K562 (cell line): ENCODE data around the gene IFT122. TPM values are rescaled to one million over a fixed set of nuclear protein-coding genes. Genes with fewer than 3 reads are reported as not detected.
A peak's percentile ranks its signal among the peaks of the same experiment; 100 is the strongest.

Experiments used
- EHMT2 ChIP-seq: fragments of 450-650 bp; IDR thresholded peaks from 2 replicates; pipeline ENCODE4 v1.6.1; 2018; ENCODE audit warnings: antibody characterized with exemption
- EP300 ChIP-seq: IDR thresholded peaks from 2 replicates; pipeline ENCODE4 v1.6.1; 2012; ENCODE audit warnings: low read length, improper control_type of control experiment
- EP400 ChIP-seq: fragments of 450-650 bp; IDR thresholded peaks from 2 replicates; pipeline ENCODE4 v1.6.1; 2017; ENCODE audit warnings: antibody characterized with exemption, mild to moderate bottlenecking, moderate library complexity
- GATAD2B ChIP-seq: fragments of 450-650 bp; IDR thresholded peaks from 2 replicates; pipeline ENCODE4 v1.6.1; 2017; ENCODE audit warnings: mild to moderate bottlenecking, borderline replicate concordance
- NFYB ChIP-seq: IDR thresholded peaks from 2 replicates; pipeline ENCODE4 v1.6.1; 2011; ENCODE audit warnings: mild to moderate bottlenecking, moderate library complexity; ENCODE audit not compliant: insufficient read length; ENCODE audit errors: extremely low read depth
- POLR2B ChIP-seq: fragments of 450-650 bp; IDR thresholded peaks from 2 replicates; pipeline ENCODE4 v1.6.1; 2018; ENCODE audit warnings: low read depth; ENCODE audit not compliant: partially characterized antibody
- RBM34 ChIP-seq: fragments of 200-400 bp; formaldehyde crosslinking; IDR thresholded peaks from 2 replicates; pipeline ENCODE4 v1.6.1; 2018; ENCODE audit warnings: low read length, borderline replicate concordance; ENCODE audit not compliant: insufficient read depth
- SAP30 ChIP-seq: fragments of 200-600 bp; sonication (generic); IDR thresholded peaks from 2 replicates; pipeline ENCODE4 v1.6.1; 2012; ENCODE audit warnings: borderline replicate concordance, low read depth, mild to moderate bottlenecking, moderate library complexity, low read length, control low read depth, inconsistent platforms; ENCODE audit not compliant: insufficient read depth, poor library complexity, severe bottlenecking
- SIN3B ChIP-seq: fragments of 450-650 bp; IDR thresholded peaks from 2 replicates; pipeline ENCODE4 v1.6.1; 2017; ENCODE audit warnings: low read depth, mild to moderate bottlenecking, moderate library complexity
- SIX5 ChIP-seq, 2 experiments: IDR thresholded peaks; 2 replicates each; pipeline ENCODE4 v1.6.1; 2011; ENCODE audit warnings: low read length in 2 of 2, borderline replicate concordance in 1 of 2, low read depth in 1 of 2, mild to moderate bottlenecking in 1 of 2, moderate library complexity in 1 of 2; ENCODE audit not compliant: insufficient read depth in 1 of 2
- TCF3 ChIP-seq: sonication (generic); formaldehyde crosslinking; IDR thresholded peaks from 2 replicates; pipeline ENCODE4 v1.4.0; 2020; ENCODE audit warnings: mild to moderate bottlenecking, missing genetic modification reagents
- ZFP36 ChIP-seq: fragments of 150-350 bp; IDR thresholded peaks from 2 replicates; pipeline ENCODE4 v1.6.1; 2018; ENCODE audit warnings: low read length, low read depth; ENCODE audit not compliant: partially characterized antibody
- ZNF143 ChIP-seq: sonication (generic); formaldehyde crosslinking; IDR thresholded peaks from 2 replicates; pipeline ENCODE4 v1.9.0; 2022; ENCODE audit warnings: mild to moderate bottlenecking, missing genetic modification reagents
- ZNF197 ChIP-seq: fragments of 200-800 bp; sonication (Bioruptor generic); IDR thresholded peaks from 2 replicates; pipeline ENCODE4 v1.6.1; 2016; ENCODE audit warnings: low read depth, missing genetic modification characterization, missing compliant biosample characterization
- ZNF764 ChIP-seq: fragments of 250-450 bp; sonication (Bioruptor Pico); IDR thresholded peaks from 2 replicates; pipeline ENCODE4 v1.4.0; 2020; ENCODE audit warnings: low read depth, mild to moderate bottlenecking, moderate library complexity
- polyA plus RNA-seq, 8 experiments: library from polyadenylated mRNA; depleted of rRNA in 4 of 8; stranded (reverse) in 5 of 8; unstranded in 3 of 8; fragments of >200 nt; fragmentation: Nextera tagmentation in 2 of 8; fragmentation: Illumina TruSeq in 1 of 8; extraction: Ambion mirVana in 2 of 8; extraction: Trizol in 1 of 8; gene quantifications; 2 replicates each; pipeline versions ENCODE4 v1.2.1 to v1.2.3, GENCODE V29; 2011 to 2014; ENCODE audit warnings: inconsistent platforms in 1 of 8, missing spikeins in 1 of 8
- total RNA-seq, 7 experiments: library from RNA; depleted of rRNA in 6 of 7; stranded (reverse); fragments of >200 nt in 6 of 7; fragmentation: Illumina TruSeq in 2 of 7; extraction: Trizol in 2 of 7; gene quantifications; 2 replicates each; pipeline versions ENCODE4 v1.2.1 to v1.2.3, GENCODE V29; 2011 to 2021; ENCODE audit warnings: low replicate concordance in 1 of 7
- TF ChIP-seq, protein P1 (sequence below): fragments of 450-650 bp; IDR thresholded peaks from 2 replicates; pipeline ENCODE4 v1.6.1; 2016; ENCODE audit warnings: borderline replicate concordance
- TF ChIP-seq, protein P2 (sequence below): fragments of 450-650 bp; IDR thresholded peaks from 2 replicates; pipeline ENCODE4 v1.6.1; 2018; ENCODE audit warnings: mild to moderate bottlenecking, low read depth; ENCODE audit not compliant: partially characterized antibody

Gene IFT122
- total and polyA plus RNA-seq, 9 of the 15 experiments (the other 6 are each of a cell fraction or from before 2014, with no cell fraction given) = 2.4 to 11.5 (median 7.7) TPM

DNA sequence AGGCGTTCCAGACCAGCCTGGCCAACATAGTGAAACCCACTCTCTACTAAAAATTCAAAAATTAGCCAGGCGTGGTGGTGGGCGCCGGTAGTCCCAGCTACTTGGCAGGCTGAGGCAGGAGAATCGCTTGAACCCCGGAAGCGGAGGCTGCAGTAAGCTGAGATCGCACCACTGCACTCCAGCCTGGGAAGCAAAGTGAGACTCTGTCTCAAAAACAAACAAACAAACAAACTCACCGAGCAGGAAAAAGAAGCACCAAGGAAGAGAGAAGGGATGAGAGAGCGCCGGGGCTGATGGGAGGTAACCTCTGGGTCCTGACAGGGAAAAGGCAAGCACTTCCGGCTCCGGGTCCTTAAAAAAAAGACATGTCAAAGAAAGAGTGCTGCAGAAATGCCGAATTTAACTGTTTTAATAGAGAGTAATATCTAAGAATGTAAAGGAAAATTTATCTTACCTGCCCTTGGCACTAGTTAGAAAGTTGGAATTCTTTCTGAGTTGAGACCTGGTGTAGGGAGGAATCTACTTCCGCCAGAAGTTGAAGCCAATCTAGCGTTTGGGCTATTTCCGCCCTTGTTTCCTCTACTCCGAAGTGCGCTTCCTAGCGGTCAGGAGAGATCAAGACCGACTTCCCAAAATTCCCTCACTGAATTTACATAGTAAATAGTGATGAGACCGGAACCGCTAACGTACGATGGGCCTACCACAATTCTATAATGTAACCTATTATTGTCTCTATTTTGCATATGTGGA, 40.7 kb upstream of the IFT122 start (continued):
- no peak for TF ChIP-seq ZNF764 (CRISPR knock-in tag)
- no peak for TF ChIP-seq TCF3
- TF ChIP-seq ZFP36 = no peak
- peak; percentile 67 for TF ChIP-seq POLR2B
- peak; percentile 79; the same call in 1 of the 2 replicates for TF ChIP-seq ZNF197 (CRISPR knock-in tag)
- no peak for TF ChIP-seq NFYB
- TF ChIP-seq GATAD2B = 0 out of 2 replicates have a peak, but pooled peaks have one; percentile 76
- peak; percentile 72 for TF ChIP-seq EP400
- TF ChIP-seq EP300 = no peak
- TF ChIP-seq, protein P1, sequence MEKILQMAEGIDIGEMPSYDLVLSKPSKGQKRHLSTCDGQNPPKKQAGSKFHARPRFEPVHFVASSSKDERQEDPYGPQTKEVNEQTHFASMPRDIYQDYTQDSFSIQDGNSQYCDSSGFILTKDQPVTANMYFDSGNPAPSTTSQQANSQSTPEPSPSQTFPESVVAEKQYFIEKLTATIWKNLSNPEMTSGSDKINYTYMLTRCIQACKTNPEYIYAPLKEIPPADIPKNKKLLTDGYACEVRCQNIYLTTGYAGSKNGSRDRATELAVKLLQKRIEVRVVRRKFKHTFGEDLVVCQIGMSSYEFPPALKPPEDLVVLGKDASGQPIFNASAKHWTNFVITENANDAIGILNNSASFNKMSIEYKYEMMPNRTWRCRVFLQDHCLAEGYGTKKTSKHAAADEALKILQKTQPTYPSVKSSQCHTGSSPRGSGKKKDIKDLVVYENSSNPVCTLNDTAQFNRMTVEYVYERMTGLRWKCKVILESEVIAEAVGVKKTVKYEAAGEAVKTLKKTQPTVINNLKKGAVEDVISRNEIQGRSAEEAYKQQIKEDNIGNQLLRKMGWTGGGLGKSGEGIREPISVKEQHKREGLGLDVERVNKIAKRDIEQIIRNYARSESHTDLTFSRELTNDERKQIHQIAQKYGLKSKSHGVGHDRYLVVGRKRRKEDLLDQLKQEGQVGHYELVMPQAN = peak; percentile 75; the same call in 1 of the 2 replicates
- no peak for TF ChIP-seq EHMT2
- TF ChIP-seq, protein P2, sequence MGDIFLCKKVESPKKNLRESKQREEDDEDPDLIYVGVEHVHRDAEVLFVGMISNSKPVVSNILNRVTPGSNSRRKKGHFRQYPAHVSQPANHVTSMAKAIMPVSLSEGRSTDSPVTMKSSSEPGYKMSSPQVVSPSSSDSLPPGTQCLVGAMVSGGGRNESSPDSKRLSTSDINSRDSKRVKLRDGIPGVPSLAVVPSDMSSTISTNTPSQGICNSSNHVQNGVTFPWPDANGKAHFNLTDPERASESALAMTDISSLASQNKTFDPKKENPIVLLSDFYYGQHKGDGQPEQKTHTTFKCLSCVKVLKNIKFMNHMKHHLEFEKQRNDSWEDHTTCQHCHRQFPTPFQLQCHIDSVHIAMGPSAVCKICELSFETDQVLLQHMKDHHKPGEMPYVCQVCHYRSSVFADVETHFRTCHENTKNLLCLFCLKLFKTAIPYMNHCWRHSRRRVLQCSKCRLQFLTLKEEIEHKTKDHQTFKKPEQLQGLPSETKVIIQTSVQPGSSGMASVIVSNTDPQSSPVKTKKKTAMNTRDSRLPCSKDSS = no peak
- TF ChIP-seq SAP30 = peak; percentile 14
- TF ChIP-seq RBM34 = no peak
- TF ChIP-seq SIN3B = no peak; the same call in 1 of the 2 replicates
- peak; percentile 50 to 54; a peak in 3 of 4 replicates for TF ChIP-seq SIX5 (IDR thresholded peaks at IDR 0.05; ENCODE audit: borderline replicate concordance in 1 of 2, insufficient read depth in 1 of 2, low read depth in 1 of 2, low read length in 2 of 2)
- peak; percentile 41; the same call in 1 of the 2 replicates for TF ChIP-seq ZNF143
